Right lobe of liver (tissue), 4 donors: ENCODE data around the gene ERBIN.

ENCODE experiments used
- CTCF ChIP-seq, 4 donors: fragments of 200-600 bp in 3 of 4; fragments of 450-650 bp in 1 of 4; IDR thresholded peaks; one replicate each; pipeline versions ENCODE4 v1.5.1 to v1.8.0; 2016 to 2022; ENCODE audit warnings: antibody characterized with exemption in 4 of 4, mild to moderate bottlenecking in 2 of 4
- POLR2A ChIP-seq: fragments of 450-650 bp; IDR thresholded peaks from one replicate; pipeline ENCODE4 v1.6.1; 2017; ENCODE audit warnings: antibody characterized with exemption, mild to moderate bottlenecking
- donor health status: DM: no; HTN: no; CAD: no.
- donor health status: DM: no; HTN: no; CAD: no.
- donor health status: DM: no; HTN: yes; CAD: no.

DNA sequence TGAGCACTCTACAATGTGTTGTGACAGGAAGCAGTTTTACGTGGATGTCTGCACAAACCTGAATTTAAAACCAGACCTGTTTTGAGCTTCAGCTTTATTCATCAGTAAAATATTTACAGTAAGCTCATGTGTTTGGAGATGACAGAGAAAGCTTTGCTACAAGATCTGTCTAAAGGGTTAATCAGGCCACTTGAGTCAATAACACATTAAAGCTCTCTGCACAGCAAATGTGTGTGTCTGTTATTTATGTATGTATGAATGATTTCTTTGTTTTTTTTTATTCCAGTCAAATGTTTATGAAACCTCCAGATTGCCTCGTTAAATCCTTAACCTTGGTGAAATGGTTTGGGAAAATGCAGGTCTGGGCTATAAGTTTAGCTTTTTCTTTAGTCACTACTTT is 140.5 kb downstream of the ERBIN start:
- TF ChIP-seq CTCF (IDR thresholded peaks at IDR 0.05) (no peak), POLR2A (no peak)
